Measurements from ENCODE around the gene EPB41L4A. TPM values are rescaled to one million over a fixed set of nuclear protein-coding genes. Genes with fewer than 3 reads are reported as not detected.
"Not testable (repeated sequence)": the region's sequence is repeated elsewhere in the genome, so short reads cannot be mapped to it uniquely, and the experiment has no call there.

Gene EPB41L4A
- total RNA-seq, 1 donor from 2014 or later = 18.6 TPM

DNA sequence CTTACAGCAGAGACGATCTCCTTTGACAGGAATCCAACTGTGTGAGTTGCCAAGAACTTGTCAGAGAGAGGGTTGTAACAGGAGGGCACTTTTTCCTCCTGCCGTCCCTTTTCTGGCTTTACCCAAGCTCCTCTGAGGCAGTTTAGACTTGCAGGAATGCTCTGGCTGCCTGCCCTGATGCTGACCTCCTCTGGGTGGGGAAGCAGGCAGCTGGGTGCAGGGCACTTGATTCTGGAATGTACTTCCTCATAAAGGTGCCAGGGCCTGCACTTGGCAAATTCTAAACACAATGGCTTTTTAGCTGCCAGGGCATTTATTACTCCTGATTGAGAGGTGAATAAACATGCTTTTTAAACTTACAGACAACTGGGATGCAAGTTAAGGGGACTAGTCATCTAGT, 190.4 kb downstream of the EPB41L4A start:
- DNase-seq (peak; percentile 89), ATAC-seq (peak; percentile 99)
- intact Hi-C loops (cut with micrococcal nuclease) = no loop called here

DNA sequence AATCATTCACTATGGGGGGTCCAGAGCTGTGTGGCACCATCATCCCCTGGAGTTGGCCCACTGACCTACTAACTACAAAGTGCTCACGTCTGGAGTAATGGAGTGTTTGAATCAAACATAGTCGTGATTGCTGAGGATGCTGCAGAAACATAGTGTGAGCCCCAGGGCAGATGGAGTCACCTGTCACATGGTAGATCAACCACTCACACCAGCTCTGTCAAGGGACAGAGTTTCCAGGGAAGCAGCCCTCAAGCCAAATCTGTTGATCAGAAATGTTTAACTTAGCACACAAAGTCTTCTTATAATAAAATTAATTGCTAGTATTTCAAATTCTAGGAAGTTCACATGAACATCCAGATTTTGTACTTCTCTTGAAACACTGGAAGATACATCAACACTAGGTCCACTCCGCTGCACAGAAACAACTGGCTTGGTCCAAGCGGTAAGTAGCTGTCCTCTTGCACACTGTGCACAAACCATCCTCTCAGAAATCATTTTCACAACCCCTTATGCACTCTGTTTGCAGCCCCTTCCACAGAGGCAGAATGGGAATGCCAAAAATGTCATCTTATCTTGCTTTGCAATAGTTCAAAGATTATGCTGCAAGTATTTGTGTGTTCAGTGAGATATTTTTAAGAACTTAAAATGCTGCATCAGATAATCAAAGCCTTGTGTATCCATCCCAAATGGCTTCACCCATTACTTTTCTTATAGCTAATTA, 191.0 kb downstream of the EPB41L4A start:
- ATAC-seq = peak; percentile 54
- intact Hi-C loops (cut with micrococcal nuclease) = no loop called here

DNA sequence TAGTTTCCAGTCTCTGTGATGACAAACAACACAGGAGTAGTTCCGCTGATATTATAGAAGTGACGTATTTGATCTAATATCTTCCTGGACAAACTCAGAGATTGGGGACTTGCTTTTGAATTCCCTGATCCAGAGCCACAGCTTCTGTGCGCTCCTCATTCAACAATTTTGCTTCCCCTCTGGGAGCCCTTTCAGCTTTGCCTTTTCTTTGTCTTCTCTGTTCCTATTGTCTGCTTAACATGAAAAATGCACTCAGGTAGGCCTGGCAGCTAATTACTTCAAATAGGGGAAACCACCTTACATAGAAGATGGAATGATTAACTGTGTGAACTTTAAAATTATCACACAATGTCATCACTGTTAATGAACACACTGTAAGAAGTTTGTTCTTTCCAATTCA, 192.9 kb downstream of the EPB41L4A start:
- intact Hi-C loops (cut with micrococcal nuclease) = no loop called here
- DNase-seq = no peak
- no peak for ATAC-seq

More for the DNA sequence above, 191.0 kb downstream of the EPB41L4A start:
- no peak for DNase-seq

DNA sequence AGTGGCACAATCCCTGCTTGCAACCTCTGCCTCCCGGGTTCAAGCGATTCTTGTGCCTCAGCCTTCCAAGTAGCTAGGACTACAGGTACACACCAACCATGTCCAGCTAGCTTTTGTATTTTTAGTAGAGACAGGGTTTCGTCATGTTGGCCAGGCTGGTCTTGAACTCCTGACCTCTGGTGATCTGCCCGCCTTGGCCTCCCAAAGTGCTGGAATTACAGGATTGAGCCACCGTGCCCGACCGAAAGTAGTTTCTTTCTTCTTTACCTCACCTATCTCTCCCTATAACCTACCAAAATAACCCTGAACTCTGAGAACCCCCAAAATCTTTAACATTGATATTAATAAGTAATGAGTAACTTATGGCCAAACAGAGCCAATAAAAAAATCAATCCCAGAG, 196.1 kb downstream of the EPB41L4A start:
- intact Hi-C loops (cut with micrococcal nuclease); ATAC-seq; DNase-seq: not testable (repeated sequence)

DNA sequence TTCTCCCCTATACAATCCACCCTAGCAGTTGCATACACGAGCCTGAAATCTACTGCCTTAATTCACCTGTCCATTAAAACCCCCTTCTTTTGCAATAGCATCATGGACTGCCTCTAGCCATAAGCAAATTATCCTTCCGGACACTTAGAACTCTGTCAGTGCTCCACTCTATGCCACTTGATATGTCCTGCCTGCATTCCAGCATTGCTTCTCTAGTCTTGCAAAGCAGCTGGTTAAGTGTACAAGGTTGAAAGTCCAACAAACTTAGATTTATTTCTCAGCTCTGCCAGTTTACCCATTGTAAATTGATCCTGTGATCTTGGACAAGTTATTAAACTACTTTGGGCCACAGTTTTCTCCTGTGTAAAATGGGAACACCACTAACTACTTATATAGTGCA, 197.9 kb downstream of the EPB41L4A start:
- intact Hi-C loops (cut with micrococcal nuclease) = no loop called here
- DNase-seq = no peak
- ATAC-seq = peak; percentile 58

DNA sequence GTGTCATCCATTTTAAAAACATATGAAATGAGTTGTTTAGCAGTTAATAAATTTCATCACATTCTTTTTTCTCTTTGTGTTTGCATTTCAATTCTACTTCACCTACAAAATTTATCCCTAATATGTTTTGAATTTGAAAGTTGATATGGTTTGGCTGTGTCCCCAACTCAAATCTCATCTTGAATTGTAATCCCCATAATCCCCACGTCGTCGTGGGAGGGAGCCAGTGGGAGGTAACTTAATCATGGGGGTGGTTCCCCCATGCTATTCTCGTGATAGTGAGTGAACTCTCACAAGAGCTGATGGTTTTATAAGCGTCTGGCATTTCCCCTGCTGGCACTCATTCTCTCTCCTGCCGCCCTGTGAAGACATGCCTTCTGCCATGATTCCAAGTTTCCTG, 200.1 kb downstream of the EPB41L4A start:
- no peak for ATAC-seq
- intact Hi-C loops (cut with micrococcal nuclease) = no loop called here
- no peak for DNase-seq

DNA sequence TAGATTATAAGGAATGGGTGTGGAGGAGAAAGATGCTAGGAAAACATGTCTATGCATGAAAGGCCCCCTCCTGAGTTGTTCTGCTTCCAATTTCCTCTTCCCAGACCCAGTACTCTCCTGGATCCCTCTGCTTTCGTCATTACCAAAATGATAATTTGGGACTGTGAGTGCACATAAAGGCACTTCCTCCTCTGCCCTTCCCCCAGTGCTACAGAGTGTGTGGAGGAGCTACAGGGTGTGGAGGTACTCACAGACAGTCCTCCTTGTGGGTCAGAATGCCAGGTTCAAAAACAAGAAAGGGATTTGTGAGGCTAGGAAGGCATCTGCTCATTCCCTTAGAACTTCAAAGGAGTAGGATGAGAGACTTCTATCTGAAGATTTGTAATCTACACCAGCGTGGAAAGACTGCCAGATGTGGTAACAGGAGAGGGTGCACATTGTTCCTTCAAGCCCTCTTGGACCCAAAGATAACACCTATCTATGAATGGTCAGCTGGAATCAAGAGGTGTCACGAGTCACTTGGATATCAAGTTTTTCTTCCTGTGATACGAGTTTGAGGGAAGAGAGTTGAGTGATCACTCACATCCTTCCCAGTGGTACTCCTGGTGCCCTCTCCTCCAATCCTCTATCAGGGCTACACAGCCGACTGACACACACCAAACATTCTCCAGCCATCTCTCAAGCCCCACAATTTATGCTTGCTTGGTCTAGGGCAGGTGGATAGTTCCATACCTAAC, 201.1 kb downstream of the EPB41L4A start:
- ATAC-seq = no peak
- no peak for DNase-seq
- intact Hi-C loops (cut with micrococcal nuclease) = no loop called here

DNA sequence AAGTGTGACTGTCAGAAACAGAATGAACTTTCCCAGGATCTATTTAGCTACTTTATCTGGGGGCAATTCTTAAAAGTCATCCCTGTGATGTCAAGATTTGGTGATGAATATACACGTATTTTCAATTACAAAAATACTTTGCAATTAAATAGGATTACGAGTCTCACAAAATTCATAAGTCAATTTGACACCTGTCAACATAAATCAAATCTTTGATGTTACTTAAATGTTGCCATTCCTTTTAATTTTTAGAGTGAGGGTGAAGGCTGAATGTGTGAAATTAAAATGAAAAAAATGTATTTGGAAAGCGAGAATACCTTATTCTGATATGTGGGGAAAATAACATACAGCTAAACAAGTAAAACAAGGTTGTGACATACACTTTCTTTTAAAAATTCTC, 202.9 kb downstream of the EPB41L4A start:
- ATAC-seq = no peak
- intact Hi-C loops (cut with micrococcal nuclease) = no loop called here

DNA sequence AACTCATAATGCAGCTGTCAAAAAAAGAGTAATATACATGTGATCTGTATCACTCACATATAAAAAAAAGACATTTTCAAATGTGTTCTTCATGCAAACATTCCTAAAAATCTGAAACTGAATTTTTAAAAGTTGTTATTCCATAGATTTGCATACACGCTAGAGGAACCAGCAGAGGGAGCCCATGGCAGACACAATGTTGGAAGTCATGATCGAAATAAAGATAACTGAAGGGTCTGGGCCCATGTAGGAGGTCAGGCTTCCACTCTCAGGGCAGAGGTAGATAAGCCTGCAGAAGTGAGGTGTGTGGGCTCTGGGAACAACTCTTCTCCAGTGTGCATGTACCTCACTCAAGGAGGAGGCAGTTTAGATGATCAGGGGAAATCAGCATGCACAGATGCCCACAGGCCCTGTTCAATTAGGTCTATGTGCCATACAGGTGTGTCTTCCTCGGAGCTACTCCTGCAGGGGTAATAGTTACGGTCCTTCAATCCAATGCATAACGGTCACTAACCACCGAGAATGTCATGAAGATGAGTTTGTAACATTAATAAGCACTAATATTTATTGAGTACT, 208.6 kb downstream of the EPB41L4A start:
- DNase-seq (no peak), ATAC-seq (peak; percentile 59)
- intact Hi-C loops (cut with micrococcal nuclease) = no loop called here

More for the DNA sequence above, 202.9 kb downstream of the EPB41L4A start:
- DNase-seq = no peak

DNA sequence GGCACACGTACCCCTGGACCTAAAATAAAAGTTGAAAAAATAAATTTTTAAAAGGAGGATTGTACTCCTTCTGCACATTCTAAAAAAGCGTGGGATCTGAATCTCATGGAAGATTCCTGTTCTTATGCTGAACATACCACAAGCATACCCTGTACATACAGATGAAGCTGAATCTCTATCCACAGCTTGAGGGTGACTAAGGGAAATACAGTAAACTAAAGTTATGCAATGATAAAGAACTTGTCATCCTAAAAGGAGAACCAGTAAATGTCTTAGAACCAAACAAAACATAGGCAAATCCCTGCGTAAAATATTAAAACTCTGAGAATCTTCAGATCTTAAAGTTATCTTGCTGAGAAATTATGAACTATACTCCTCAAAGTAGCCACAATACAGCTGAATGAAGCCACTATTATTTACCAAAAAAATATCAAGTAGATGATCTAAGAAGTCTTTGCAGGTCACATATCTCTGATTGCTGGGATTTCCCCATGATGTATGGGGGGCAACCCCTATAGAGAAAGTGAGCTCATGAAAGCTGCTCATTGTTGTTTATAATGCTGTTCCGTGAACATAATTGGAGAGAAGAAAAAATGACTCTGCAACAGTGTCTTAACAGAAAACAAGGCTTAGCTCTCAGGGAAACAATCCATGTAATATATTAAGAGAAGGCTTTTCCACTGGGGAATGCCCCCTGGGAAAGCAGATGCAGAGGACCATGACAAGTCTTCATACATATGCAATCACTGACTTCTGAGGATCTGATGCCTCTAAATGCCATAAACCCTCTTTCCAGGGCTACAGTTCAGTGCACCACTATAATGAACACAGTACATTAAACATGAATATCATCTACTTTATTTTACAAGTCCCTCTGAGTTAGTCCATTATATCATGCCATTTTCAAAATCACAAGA, 210.1 kb downstream of the EPB41L4A start:
- intact Hi-C loops (cut with micrococcal nuclease) = loop anchor here (10.0 kb wide), 2 partner anchors 86 to 216 kb away; no protein-coding TSS in a partner anchor
- DNase-seq (no peak), ATAC-seq (no peak)

DNA sequence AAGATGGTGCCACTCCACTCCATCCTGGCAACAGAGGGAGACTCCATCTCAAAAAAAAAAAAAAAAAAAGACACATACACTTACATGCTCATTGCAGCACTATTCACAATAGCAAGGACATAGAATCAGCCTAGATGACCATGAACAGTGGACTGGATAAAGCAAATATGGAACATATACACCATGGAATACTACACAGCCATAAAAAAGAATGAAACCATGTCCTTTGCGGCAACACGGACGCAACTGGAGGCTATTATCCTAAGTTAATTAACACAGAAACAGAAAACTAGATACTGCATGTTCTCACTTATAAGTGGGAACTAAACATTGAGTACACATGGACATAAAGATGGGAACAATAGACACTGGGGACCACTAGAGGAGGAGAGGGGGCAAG, 210.9 kb downstream of the EPB41L4A start:
- intact Hi-C loops (cut with micrococcal nuclease) = loop anchor here (10.0 kb wide), 2 partner anchors 87 to 217 kb away; no protein-coding TSS in a partner anchor
- ATAC-seq = not testable (repeated sequence)

DNA sequence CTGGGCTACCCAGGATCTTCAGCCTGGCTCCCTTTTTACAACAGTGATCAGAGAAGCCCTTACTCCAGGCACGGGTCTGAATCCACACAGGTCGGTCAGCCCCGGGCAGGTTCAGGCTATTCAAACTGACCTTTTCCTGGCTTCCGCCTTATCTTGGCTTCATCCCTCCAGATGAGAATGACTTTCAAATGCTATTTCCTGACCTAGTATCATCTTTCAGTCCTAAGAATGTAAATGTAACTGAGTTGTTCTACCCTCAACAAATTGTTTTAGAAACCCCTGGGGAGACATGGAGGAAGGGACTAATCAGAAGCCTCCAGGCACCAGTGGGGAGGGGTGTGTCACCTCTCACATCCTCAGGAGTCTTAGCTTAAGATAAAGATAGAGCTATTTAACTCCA, 213.2 kb downstream of the EPB41L4A start:
- intact Hi-C loops (cut with micrococcal nuclease) = loop anchor here (10.0 kb wide), 2 partner anchors 89 to 219 kb away; no protein-coding TSS in a partner anchor
- DNase-seq = no peak
- ATAC-seq = no peak

More for the DNA sequence above, 210.9 kb downstream of the EPB41L4A start:
- DNase-seq = not testable (repeated sequence)

DNA sequence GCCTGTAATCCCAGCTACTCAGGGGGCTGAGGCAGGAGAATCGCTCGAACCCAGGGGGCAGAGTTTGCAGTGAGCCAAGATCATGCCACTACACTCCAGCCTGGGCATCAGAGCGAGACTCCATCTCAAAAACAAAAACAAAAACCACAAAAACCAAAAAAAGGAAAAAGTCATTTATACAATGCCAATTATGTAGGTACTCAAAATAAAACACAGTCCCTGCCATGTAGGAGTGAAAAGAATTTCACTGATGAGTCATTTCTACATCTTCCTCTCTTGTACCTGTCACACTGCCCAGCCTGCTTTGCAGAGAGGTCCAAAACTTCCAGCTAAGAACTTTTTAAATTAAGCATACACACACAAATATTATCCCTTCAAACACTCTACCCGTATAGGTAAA, 215.8 kb downstream of the EPB41L4A start:
- intact Hi-C loops (cut with micrococcal nuclease) = loop anchor here (10.0 kb wide), 2 partner anchors 92 to 222 kb away; no protein-coding TSS in a partner anchor
- DNase-seq = no peak
- no peak for ATAC-seq

DNA sequence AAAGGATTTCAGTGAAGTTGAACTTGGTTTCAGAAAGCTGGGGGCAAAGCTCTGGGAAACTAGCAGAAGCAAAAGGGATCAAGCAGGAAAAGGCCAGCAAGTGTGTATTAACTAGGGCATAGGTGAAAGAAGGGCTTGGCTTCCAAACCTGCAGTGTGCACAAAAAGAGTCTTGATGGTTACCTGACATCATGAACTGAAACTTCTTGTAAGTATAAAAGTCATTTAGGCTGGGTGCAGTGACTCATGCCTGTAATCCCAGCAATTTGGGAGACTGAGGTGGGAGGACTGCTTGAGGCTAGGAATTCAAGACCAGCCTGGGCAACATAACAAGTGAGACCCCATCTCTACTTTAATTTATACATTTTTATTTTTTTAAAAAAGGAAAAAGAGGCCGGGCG, 216.4 kb downstream of the EPB41L4A start:
- intact Hi-C loops (cut with micrococcal nuclease) = loop anchor here (10.0 kb wide), 2 partner anchors 92 to 222 kb away; no protein-coding TSS in a partner anchor
- ATAC-seq = no peak
- no peak for DNase-seq

DNA sequence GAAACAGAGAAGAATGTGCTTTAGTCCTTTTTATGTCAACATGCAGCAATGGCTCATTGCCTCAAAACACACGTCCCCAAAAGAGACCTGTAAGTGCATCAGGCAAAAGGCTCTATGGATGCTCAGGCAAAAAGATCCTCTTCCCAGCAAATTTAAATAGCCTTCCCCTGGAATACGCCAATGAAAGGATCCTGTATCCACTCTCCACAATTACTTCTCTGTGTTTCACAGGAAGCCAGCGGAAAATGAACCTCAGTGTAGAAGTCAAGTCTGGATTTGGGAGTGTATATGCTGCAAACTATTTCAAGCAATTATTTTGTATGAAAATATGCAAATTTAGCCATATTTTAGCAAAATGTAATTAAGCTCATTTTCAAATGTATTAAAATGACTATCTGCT, 217.9 kb downstream of the EPB41L4A start:
- no peak for ATAC-seq
- intact Hi-C loops (cut with micrococcal nuclease) = loop anchor here (10.0 kb wide), 2 partner anchors 94 to 224 kb away; no protein-coding TSS in a partner anchor
- no peak for DNase-seq

DNA sequence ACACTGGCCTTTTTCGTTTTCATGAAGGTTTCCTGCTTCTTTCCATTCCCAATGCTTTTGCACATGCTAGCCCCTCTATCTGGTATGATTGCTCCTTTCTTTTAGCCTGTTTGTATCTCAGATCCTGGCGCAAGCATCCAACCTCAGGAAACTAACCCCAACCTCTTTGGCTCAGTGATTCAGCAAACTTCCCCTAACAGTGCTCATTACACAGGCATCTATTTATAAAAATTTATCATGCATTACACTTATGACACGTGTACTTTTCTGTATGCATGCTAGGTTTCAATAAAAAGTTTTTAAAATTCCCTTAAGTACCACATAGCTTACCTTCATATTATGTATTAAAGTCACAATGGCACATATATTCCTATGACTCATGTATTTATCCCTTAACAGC, 218.9 kb downstream of the EPB41L4A start:
- ATAC-seq (peak; percentile 38), DNase-seq (no peak)
- intact Hi-C loops (cut with micrococcal nuclease) = loop anchor here (10.0 kb wide), 2 partner anchors 95 to 225 kb away; no protein-coding TSS in a partner anchor

DNA sequence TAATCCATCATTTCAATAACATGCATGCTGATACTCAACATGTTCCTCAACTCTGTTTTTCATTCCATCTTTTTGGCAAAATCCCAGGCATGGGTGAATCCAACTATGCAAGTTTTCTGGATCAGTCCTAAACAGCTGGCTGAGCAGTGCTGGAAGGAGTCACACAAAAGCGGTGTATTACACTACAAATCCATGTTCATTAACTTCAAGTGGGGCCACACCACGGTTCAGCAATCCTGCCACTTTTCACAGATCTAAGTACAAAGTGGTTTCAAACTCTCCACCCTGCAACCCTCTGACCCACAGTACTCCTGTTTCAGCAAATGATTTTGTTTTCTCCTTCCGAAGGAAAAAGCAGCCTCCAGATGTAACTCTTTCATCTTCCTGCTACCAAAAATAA, 222.5 kb downstream of the EPB41L4A start:
- intact Hi-C loops (cut with micrococcal nuclease) = no loop called here
- ATAC-seq = no peak
- DNase-seq = no peak

DNA sequence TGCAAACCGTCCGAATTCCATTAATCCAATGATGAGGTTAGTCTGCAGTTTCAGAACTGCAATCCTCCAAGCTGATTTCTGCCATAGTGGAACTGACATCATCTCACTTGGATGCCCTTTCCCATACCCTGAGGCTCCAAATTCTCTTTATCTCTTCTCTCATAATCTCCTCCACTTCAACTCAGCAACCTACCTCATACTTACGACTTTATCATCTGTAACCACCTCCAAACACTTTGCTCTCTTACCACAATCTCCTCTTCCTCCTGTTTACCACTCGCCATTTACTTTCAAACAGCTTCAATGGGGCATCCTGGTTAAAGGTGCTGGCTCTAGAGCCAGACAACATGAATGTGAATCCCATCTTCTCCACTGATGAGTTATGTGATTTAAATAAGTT, 223.2 kb downstream of the EPB41L4A start:
- DNase-seq (no peak), ATAC-seq (no peak)
- intact Hi-C loops (cut with micrococcal nuclease) = no loop called here

DNA sequence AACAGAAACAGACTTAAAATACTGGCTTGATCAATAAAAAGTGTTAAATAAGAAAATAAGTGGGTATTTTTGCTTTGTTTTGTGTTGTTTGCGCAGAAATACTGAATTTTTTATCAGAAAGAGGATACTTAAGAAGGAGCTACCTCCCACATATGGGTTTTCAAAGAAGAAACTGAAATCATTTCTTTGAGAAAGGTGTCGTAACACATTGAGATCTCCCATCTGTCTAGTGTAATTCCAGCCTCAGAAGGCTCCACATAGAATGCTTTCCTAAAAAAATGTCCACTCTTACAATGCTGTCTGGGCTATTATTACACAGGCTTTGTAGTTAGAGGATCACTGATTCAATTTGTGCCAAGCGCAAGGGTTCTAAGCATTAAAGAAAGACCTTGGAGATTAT, 226.2 kb downstream of the EPB41L4A start:
- ATAC-seq = no peak
- no peak for DNase-seq
- intact Hi-C loops (cut with micrococcal nuclease) = no loop called here

All from left ventricle myocardium superior (tissue), 1 donor.